ENCODE data around the gene PRKCH.

PRKCH gene

DNA sequence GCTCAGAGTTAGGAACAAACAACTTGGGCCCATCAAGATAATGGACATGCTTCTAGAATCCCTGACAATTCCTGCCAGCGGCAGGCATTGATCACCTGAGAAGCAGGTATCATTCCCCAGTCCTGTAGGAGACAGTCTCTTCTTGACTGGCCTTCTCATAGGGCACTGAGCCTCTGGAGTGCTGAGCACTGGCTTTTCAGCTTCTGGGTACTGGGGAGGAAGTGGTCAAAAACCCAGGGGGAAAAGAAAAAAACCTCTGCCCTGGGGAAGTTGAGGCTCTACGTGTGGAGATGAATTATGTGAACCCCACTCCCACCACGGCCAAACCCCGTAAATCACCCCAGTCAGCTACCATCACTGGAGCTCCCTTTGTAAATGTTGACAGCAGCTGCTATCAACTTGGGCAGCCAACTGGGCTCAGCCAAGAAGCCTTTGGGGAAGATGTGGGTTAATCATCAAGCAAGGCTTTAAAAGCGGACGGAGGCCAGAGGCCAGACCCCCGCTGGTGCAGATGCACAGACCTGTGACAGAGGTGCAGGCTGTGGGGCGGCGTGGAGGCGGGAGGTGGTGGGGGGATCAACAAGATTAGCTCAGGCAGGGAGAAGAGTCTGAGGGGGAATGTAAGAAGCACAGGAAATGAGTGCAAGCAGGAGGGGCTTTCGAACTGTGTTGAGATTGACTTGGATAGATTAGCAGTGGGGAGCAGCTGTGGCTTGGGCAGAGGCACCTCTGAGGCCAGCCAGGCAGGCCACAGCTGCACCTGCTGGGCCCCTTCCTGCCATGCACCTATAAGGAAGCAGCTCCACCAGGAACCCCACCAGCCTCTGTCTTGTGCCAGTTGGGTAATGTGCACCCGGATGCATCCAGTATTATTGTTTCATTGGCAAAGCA is 268.6 kb downstream of the PRKCH start:
- TF ChIP-seq, protein P1, sequence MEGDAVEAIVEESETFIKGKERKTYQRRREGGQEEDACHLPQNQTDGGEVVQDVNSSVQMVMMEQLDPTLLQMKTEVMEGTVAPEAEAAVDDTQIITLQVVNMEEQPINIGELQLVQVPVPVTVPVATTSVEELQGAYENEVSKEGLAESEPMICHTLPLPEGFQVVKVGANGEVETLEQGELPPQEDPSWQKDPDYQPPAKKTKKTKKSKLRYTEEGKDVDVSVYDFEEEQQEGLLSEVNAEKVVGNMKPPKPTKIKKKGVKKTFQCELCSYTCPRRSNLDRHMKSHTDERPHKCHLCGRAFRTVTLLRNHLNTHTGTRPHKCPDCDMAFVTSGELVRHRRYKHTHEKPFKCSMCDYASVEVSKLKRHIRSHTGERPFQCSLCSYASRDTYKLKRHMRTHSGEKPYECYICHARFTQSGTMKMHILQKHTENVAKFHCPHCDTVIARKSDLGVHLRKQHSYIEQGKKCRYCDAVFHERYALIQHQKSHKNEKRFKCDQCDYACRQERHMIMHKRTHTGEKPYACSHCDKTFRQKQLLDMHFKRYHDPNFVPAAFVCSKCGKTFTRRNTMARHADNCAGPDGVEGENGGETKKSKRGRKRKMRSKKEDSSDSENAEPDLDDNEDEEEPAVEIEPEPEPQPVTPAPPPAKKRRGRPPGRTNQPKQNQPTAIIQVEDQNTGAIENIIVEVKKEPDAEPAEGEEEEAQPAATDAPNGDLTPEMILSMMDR (IDR thresholded peaks at IDR 0.05) = no peak
- Histone ChIP-seq H3K27ac (peak overlapping the region in 1 of 2 donors; percentile 87), H3K9me3 (no peaks in the 10 kb centered on the region), H3K4me3 (no peak overlapping the region), H3K36me3 (no peaks in the 10 kb centered on the region), H3K4me1 (peaks cover 0 to 40% (median 31%) of the 10 kb centered on the region in 4 donors), H3K27me3 (no peaks in the 10 kb centered on the region)
- DNase-seq = no peak
- intact Hi-C loops (cut with DNase I; ENCODE audit: low total_unique reads) = loop anchor here (5.0 to 10.0 kb wide), 2 partner anchors 63 to 105 kb away; partner anchors contain the start of gene HIF1A

DNA sequence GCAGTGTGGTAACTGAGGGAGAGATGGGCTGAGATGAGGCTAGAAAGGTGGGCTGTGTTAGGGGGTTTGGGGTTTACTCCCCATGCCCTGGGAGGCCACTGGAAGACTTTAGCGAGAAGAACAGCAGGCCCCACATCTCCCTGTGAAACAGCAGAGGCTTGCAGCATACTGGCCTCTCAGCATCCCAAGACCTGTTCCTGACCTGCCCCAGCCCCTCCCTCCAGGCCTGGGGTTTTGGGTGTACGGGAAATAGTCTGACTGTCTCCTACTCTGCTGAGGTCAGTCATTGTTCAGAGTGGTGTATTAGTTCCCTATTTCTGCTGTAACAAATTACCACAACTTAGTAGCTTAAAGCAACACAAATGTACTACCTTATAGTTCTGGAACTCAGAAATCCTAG is 270.5 kb downstream of the PRKCH start:
- intact Hi-C loops (cut with DNase I; ENCODE audit: low total_unique reads) = no loop called here
- Histone ChIP-seq H3K27ac (no peak overlapping the region), H3K4me3 (no peak overlapping the region), H3K36me3 (no peaks in the 10 kb centered on the region), H3K4me1 (peaks cover 0 to 20% (median 18%) of the 10 kb centered on the region in 4 donors), H3K27me3 (no peaks in the 10 kb centered on the region), H3K9me3 (no peaks in the 10 kb centered on the region)
- no peak for DNase-seq
- TF ChIP-seq, protein P1 (IDR thresholded peaks at IDR 0.05) = no peak

DNA sequence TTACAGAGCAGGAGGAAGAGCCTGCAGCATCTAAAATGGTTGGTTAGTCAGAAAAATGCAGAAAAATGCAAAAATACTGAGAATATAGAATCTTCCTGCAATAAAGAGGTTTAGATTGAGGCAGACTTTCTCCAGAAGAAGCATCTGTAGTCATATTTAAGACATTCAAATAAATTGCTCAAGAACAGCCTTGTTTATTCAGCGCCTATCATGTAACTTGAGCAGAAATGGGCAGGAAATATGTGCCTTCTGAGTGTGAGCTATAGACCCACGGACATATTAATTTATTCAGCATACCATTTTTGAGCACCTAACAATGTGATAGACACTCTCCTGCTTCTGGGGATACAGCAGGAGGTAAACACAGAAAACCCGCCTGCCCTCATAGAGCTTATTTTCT is 272.0 kb downstream of the PRKCH start:
- TF ChIP-seq, protein P1 (IDR thresholded peaks at IDR 0.05) = no peak
- H3K4me3 ChIP-seq = no peak overlapping the region
- DNase-seq = no peak
- intact Hi-C loops (cut with DNase I; ENCODE audit: low total_unique reads) = no loop called here
- no peak overlapping the region for H3K27ac ChIP-seq
- H3K36me3 ChIP-seq = no peaks in the 10 kb centered on the region
- peaks cover 0 to 6% (median 4%) of the 10 kb centered on the region in 4 donors for H3K4me1 ChIP-seq
- no peaks in the 10 kb centered on the region for H3K27me3 ChIP-seq
- H3K9me3 ChIP-seq = no peaks in the 10 kb centered on the region

GRCh38 chr14:61596990-61597389 is 275.6 kb downstream of the PRKCH start:
- TF ChIP-seq, protein P1 (IDR thresholded peaks at IDR 0.05) = no peak
- Histone ChIP-seq H3K4me1 (peaks cover 0 to 10% (median 5%) of the 10 kb centered on the region in 4 donors), H3K9me3 (no peaks in the 10 kb centered on the region), H3K27ac (no peak overlapping the region), H3K27me3 (no peaks in the 10 kb centered on the region), H3K36me3 (no peaks in the 10 kb centered on the region), H3K4me3 (no peak overlapping the region)
- no peak for DNase-seq
- intact Hi-C loops (cut with DNase I; ENCODE audit: low total_unique reads) = no loop called here

GRCh38 chr14:61598980-61599379 is 277.6 kb downstream of the PRKCH start:
- no peak for DNase-seq
- Histone ChIP-seq H3K36me3 (no peaks in the 10 kb centered on the region), H3K4me3 (no peak overlapping the region), H3K27ac (peak overlapping the region; percentile 5 to 26), H3K9me3 (no peaks in the 10 kb centered on the region), H3K4me1 (peaks cover 0 to 10% (median 5%) of the 10 kb centered on the region in 4 donors), H3K27me3 (no peaks in the 10 kb centered on the region)
- TF ChIP-seq, protein P1 (IDR thresholded peaks at IDR 0.05) = no peak
- intact Hi-C loops (cut with DNase I; ENCODE audit: low total_unique reads) = no loop called here

All from tibial artery (tissue), 4 donors.